GM04503 (cell line): ENCODE data around the gene P4HA3.

Source experiments
- DNase-seq: peaks from one replicate; pipeline ENCODE4 v3.0.0-alpha.2; 2012; ENCODE audit warnings: low read depth

Gene P4HA3

GRCh38 chr11:74316772-74317505 is 5.5 kb upstream of the P4HA3 start:
- peak; percentile 36 for DNase-seq

- DNase-seq = no peak
Measured at GRCh38 chr11:74312326-74312725, 886 bp upstream of the P4HA3 start.

GRCh38 chr11:74310857-74311256 is 583 bp downstream of the P4HA3 start:
- DNase-seq = no peak

GRCh38 chr11:74307434-74307833 is 4.0 kb downstream of the P4HA3 start:
- DNase-seq = no peak

- no peak for DNase-seq
Measured at GRCh38 chr11:74306435-74307175, 4.8 kb downstream of the P4HA3 start.

GRCh38 chr11:74299015-74299414 is 12.4 kb downstream of the P4HA3 start:
- no peak for DNase-seq

GRCh38 chr11:74297484-74297883 is 14.0 kb downstream of the P4HA3 start:
- no peak for DNase-seq

GRCh38 chr11:74288911-74289310 is 22.5 kb downstream of the P4HA3 start:
- no peak for DNase-seq

- DNase-seq = peak; percentile 87
Measured at GRCh38 chr11:74288161-74288560, 23.3 kb downstream of the P4HA3 start.

- no peak for DNase-seq
Measured at GRCh38 chr11:74284466-74284865, 27.0 kb downstream of the P4HA3 start.

GRCh38 chr11:74283580-74284180 is 27.8 kb downstream of the P4HA3 start:
- DNase-seq = no peak

- DNase-seq = no peak
Measured at GRCh38 chr11:74282914-74283371, 28.5 kb downstream of the P4HA3 start.

- no peak for DNase-seq
Measured at GRCh38 chr11:74282421-74282820, 29.0 kb downstream of the P4HA3 start.

- no peak for DNase-seq
Measured at GRCh38 chr11:74280494-74280893, 30.9 kb downstream of the P4HA3 start.

- no peak for DNase-seq
Measured at GRCh38 chr11:74279256-74279655, 32.2 kb downstream of the P4HA3 start.

- peak; percentile 92 for DNase-seq
Measured at GRCh38 chr11:74278721-74279161, 32.7 kb downstream of the P4HA3 start.

- DNase-seq = no peak
Measured at GRCh38 chr11:74278103-74278502, 33.3 kb downstream of the P4HA3 start.

- no peak for DNase-seq
Measured at GRCh38 chr11:74276581-74276980, 34.9 kb downstream of the P4HA3 start.

GRCh38 chr11:74272276-74272675 is 39.2 kb downstream of the P4HA3 start:
- DNase-seq = no peak

GRCh38 chr11:74269161-74269811 is 42.2 kb downstream of the P4HA3 start:
- no peak for DNase-seq

- DNase-seq = no peak
Measured at GRCh38 chr11:74268456-74268855, 43.0 kb downstream of the P4HA3 start.

- DNase-seq = no peak
Measured at GRCh38 chr11:74267014-74267413, 44.4 kb downstream of the P4HA3 start.
